ENCODE data around the gene FILIP1L. TPM values are rescaled to one million over a fixed set of nuclear protein-coding genes. Genes with fewer than 3 reads are reported as not detected.

FILIP1L gene
- total and polyA plus RNA-seq, 2 of the 8 experiments (the other 6 are each of a cell fraction or from before 2014, with no cell fraction given) = 0.06 to 0.09 TPM

DNA sequence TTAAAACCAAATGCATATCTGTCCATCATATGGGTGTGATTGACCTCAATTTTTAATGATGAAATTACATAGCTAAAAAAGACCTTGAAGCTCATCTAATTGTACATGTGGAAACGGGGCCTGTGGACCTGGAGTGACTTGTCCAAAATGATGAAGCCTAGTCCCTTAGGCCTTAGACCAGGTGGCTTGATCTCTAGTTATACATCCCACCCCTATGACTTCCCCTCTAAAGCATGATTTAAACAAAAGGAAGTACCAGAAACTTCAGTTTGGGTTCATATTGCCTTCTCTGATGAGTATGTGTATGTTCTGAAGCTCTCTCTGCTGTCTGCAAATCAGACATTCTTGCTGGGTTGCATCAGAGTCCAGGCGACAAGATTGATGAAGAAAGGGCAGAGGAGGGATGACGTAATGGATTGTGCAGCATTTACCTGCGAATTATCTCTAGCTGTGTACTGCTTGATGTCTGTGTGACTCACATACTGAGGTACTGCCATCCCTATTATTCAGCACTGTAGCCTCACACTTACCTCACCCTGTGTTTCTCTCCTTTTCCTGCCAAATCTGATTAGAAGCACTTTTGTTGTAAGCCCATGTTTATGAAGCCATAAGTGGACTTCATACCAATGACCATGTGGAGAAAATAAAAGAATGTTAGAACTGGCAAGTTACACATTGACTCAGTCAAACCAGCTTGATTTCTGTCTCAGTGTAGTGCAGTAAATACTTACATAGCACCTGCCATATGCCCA is 111.5 kb downstream of the FILIP1L start (continued):
- TF ChIP-seq RFX5 (IDR thresholded peaks at IDR 0.05; ENCODE audit: borderline replicate concordance, low read depth, low read length) = no peak
- no peak for TF ChIP-seq BRCA1 (IDR thresholded peaks at IDR 0.05; ENCODE audit: low read depth, low read length)
- TF ChIP-seq POLR2A (IDR thresholded peaks at IDR 0.05; ENCODE audit: control extremely low read depth in 1 of 2, low read depth in 2 of 2, low read length in 2 of 2) = no peak

Measured in H1 (cell line).